Uterus (tissue), 2 donors: ENCODE results near the gene SCLT1.

Experiments used
- CTCF ChIP-seq, 4 experiments: fragments of 200-600 bp in 2 of 4; fragments of 450-650 bp in 2 of 4; sonication (generic) in 2 of 4; IDR thresholded peaks; one replicate each; pipeline ENCODE4 v1.5.1; 2016 to 2019; ENCODE audit warnings: antibody characterized with exemption in 4 of 4, mild to moderate bottlenecking in 2 of 4, moderate library complexity in 1 of 4
- POLR2A ChIP-seq, 2 donors: fragments of 450-650 bp; IDR thresholded peaks; one replicate each; pipeline ENCODE4 v1.6.1; 2016; ENCODE audit warnings: antibody characterized with exemption in 2 of 2, mild to moderate bottlenecking in 1 of 2, moderate library complexity in 1 of 2

- TF ChIP-seq CTCF (IDR thresholded peaks at IDR 0.05) (no peak), POLR2A (IDR thresholded peaks at IDR 0.05) (no peak)
These were observed 137.6 kb downstream of the SCLT1 start for GRCh38 chr4:128955751-128956150.
